ENCODE measurements around the gene CUX1. TPM values are rescaled to one million over a fixed set of nuclear protein-coding genes. Genes with fewer than 3 reads are reported as not detected.
"Not testable (repeated sequence)": the region's sequence is repeated elsewhere in the genome, so short reads cannot be mapped to it uniquely, and the experiment has no call there.

CUX1 gene
- total RNA-seq, 4 donors from 2014 or later = 40.8 to 62.1 (median 43.8) TPM

DNA sequence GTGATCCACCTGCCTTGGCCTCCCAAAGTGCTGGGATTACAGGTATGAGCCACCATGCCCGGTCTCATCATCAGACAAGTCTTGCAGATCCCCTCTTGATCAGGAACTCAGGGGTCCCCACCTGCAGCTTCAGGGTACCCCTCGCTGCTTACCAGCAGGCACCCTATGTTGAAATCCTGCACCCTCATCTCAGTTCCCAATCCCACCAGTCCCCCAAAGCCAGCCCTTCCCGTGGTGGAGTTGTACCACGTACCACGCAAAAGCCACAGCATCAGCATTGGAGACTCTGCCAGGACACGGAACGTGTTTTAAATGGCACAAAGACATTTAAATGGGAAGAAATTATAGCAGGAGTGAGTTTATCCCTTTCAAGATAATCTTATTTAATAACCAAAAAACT lies 202.0 kb downstream of the CUX1 start:
- intact Hi-C loops (cut with DNase I; ENCODE audit: low total_unique reads) = no loop called here
- DNase-seq (ENCODE audit: low spot score in 2 of 2) = no peak
- no peak overlapping the region for H3K4me3 ChIP-seq (ENCODE audit: low read depth, poor library complexity, severe bottlenecking)
- WGBS, 2 donors = 92 to 95% methylated on average over 7 of the region's 7 CpGs
- TF ChIP-seq, protein P1, sequence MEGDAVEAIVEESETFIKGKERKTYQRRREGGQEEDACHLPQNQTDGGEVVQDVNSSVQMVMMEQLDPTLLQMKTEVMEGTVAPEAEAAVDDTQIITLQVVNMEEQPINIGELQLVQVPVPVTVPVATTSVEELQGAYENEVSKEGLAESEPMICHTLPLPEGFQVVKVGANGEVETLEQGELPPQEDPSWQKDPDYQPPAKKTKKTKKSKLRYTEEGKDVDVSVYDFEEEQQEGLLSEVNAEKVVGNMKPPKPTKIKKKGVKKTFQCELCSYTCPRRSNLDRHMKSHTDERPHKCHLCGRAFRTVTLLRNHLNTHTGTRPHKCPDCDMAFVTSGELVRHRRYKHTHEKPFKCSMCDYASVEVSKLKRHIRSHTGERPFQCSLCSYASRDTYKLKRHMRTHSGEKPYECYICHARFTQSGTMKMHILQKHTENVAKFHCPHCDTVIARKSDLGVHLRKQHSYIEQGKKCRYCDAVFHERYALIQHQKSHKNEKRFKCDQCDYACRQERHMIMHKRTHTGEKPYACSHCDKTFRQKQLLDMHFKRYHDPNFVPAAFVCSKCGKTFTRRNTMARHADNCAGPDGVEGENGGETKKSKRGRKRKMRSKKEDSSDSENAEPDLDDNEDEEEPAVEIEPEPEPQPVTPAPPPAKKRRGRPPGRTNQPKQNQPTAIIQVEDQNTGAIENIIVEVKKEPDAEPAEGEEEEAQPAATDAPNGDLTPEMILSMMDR (IDR thresholded peaks at IDR 0.05) = no peak
- no peak for TF ChIP-seq POLR2A (IDR thresholded peaks at IDR 0.05)

DNA sequence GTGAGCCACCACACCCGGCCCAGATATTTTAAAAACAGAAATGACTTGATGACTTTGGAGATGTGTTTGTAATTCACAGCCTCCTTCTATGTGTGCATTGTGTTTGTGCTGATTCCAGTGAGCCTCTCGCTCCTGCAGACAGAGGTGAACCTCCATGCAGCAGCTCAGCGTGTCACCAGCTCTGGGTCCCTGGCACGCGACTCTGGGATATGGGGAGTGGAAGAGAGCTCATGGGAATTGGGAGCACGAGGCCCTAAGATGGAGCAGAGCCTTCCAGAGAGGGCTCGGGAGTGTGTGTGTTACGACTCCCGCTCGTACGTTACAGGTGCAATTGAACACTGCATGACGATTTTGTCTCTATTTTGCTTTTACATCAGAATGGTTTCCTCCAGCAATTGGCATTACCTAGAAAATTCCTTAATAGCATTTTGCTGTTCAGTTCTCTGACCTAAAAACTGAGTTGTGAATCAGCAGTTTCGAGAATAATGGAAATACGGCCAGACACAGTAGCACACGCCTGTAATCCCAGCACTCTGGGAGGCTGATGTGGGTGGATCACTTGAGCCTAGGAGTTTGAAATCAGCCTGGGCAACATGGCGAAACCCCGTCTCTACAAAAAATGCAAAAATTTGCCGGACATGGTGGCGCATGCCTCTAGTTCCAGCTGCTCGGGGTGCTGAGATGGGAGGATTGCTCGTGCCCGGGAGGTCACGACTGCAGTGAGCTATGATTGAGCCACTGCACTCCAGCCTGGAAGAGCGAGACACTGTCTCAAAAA lies 204.6 kb downstream of the CUX1 start:
- 92% methylated on average over 24 of the region's 24 CpGs for WGBS, 2 donors
- TF ChIP-seq, protein P1 (IDR thresholded peaks at IDR 0.05) = no peak
- no peak for TF ChIP-seq POLR2A (IDR thresholded peaks at IDR 0.05)

GRCh38 chr7:102024005-102024768 lies 206.8 kb downstream of the CUX1 start:
- no peak for DNase-seq (ENCODE audit: low spot score in 2 of 2)
- intact Hi-C loops (cut with DNase I; ENCODE audit: low total_unique reads) = no loop called here

More for the DNA sequence above, 204.6 kb downstream of the CUX1 start:
- DNase-seq (ENCODE audit: low spot score in 2 of 2) = no peak
- H3K4me3 ChIP-seq (ENCODE audit: low read depth, poor library complexity, severe bottlenecking) = no peak overlapping the region
- intact Hi-C loops (cut with DNase I; ENCODE audit: low total_unique reads) = no loop called here

GRCh38 chr7:102024769-102025391 lies 207.5 kb downstream of the CUX1 start:
- 94 to 96% methylated on average over 14 of the region's 15 CpGs for WGBS, 2 donors
- intact Hi-C loops (cut with DNase I; ENCODE audit: low total_unique reads) = no loop called here
- H3K4me3 ChIP-seq (ENCODE audit: low read depth, poor library complexity, severe bottlenecking) = no peak overlapping the region
- DNase-seq (ENCODE audit: low spot score in 2 of 2) = no peak
- TF ChIP-seq POLR2A (IDR thresholded peaks at IDR 0.05) = no peak
- TF ChIP-seq, protein P1 (IDR thresholded peaks at IDR 0.05) = no peak

More at GRCh38 chr7:102024005-102024768, 206.8 kb downstream of the CUX1 start:
- 83 to 90% methylated on average over 10 of the region's 10 CpGs for WGBS, 2 donors
- H3K4me3 ChIP-seq (ENCODE audit: low read depth, poor library complexity, severe bottlenecking) = no peak overlapping the region
- TF ChIP-seq, protein P1 (IDR thresholded peaks at IDR 0.05) = no peak
- no peak for TF ChIP-seq POLR2A (IDR thresholded peaks at IDR 0.05)

GRCh38 chr7:102025777-102026176 lies 208.4 kb downstream of the CUX1 start:
- H3K4me3 ChIP-seq (ENCODE audit: low read depth, poor library complexity, severe bottlenecking); DNase-seq (ENCODE audit: low spot score in 2 of 2); intact Hi-C loops (cut with DNase I; ENCODE audit: low total_unique reads): not testable (repeated sequence)
- WGBS, 2 donors = 72 to 93% methylated on average over 4 of the region's 4 CpGs

All from lower leg skin (tissue), 4 donors.